ENCODE results near the gene PLA2G6. TPM values are rescaled to one million over a fixed set of nuclear protein-coding genes. Genes with fewer than 3 reads are reported as not detected.

The PLA2G6 gene
- total and polyA plus RNA-seq, 2 of the 8 experiments (the other 6 are each of a cell fraction or from before 2014, with no cell fraction given) = 13.2 to 21.0 TPM

DNA sequence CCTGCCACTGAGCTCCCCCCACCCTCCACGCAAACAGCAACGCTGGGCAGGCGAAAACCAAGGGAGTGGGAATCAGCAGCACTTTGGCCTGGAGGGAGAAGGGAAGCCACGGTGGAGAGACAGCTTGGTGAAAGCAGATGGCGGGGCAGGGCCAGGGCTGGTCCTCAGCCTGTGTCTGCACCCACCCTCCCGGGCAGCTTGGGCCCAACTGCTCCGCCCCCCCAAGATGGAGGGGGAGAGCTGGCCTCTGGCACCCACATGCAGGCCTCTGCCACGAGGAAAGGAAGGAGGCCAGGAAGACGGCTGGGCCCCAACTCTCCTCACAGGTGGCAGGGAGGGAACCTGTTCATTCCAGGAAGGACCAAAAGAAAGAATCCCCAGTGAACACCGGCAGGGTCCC lies 38.0 kb upstream of the PLA2G6 start:
- H4K20me1 ChIP-seq (replicated peaks in 1 of 2; ENCODE audit: control insufficient read depth in 1 of 2, insufficient read depth in 2 of 2, low read length in 2 of 2) = peaks cover 2 to 5% of the 10 kb centered on the region in 2 experiments
- no peaks in the 10 kb centered on the region; the same call in 1 of the 2 replicates for H3K79me1 ChIP-seq (ENCODE audit: low read depth, low read length)
- H3K4ac ChIP-seq (replicated peaks; ENCODE audit: insufficient read length, low read depth, low read length) = peak overlapping the region; percentile 64
- peaks cover 0 to 7% (median 2%) of the 10 kb centered on the region in 4 experiments; a peak in 3 of 8 replicates for H3K36me3 ChIP-seq (ENCODE audit: control insufficient read depth in 2 of 4, insufficient read depth in 4 of 4, low read length in 3 of 4)
- H3K23me2 ChIP-seq (ENCODE audit: low read depth, low read length) = no peaks in the 10 kb centered on the region
- peak overlapping the region; percentile 68 for H4K91ac ChIP-seq (replicated peaks; ENCODE audit: insufficient read length, low read length)
- ChIA-PET CTCF (ENCODE audit: partially characterized antibody) (interaction anchor here (1.2 to 2.6 kb wide), 5 partner anchors 10 to 122 kb away, joined by 4 to 24 read pairs (median 5); partner anchors contain the start of gene MAFF), POLR2A (ENCODE audit: partially characterized antibody) (interaction anchor here (0.7 to 1.6 kb wide), 3 partner anchors 23 to 76 kb away, joined by 3 read pairs; no protein-coding TSS in a partner anchor)
- FAIRE-seq (no peak), DNase-seq (ENCODE audit: low read depth in 1 of 2, low spot score in 2 of 2) (peak in 1 of 2 experiments; percentile 56)
- H3K27ac ChIP-seq (ENCODE audit: low read depth, low read length) = peak overlapping the region; percentile 64
- H3K4me2 ChIP-seq (ENCODE audit: insufficient read depth in 1 of 2, low read depth in 2 of 2, low read length in 2 of 2) = no peak overlapping the region
- no peak overlapping the region for H2BK120ac ChIP-seq (replicated peaks; ENCODE audit: low read depth, low read length)
- H2BK15ac ChIP-seq (ENCODE audit: low read length) = peak overlapping the region; percentile 55; the same call in 1 of the 2 replicates
- no peak overlapping the region for H3K9ac ChIP-seq (replicated peaks in 1 of 4; ENCODE audit: extremely low read depth in 1 of 4, low read depth in 3 of 4, low read length in 3 of 4)
- H3K79me2 ChIP-seq (ENCODE audit: control insufficient read depth in 1 of 2, insufficient read depth in 2 of 2, low read length in 2 of 2) = no peaks in the 10 kb centered on the region
- no peak for TF ChIP-seq HDAC6 (IDR thresholded peaks at IDR 0.05; ENCODE audit: low read depth, low read length)
- TF ChIP-seq NRF1 (IDR thresholded peaks at IDR 0.05; ENCODE audit: low read depth, low read length) = no peak
- WGBS, 2 experiments (ENCODE audit: extremely low coverage in 1 of 2, insufficient coverage in 1 of 2, insufficient read length in 1 of 2, insufficient replicate concordance in 2 of 2, low coverage in 1 of 2, low lambda C conversion rate in 2 of 2, missing lambda C conversion rate in 1 of 2) = 73% methylated on average over 8 of the region's 10 CpGs; no CpG with 5 or more reads in 1 of the 2 experiments
- peak overlapping the region; percentile 75; the same call in 1 of the 2 replicates for H2AK5ac ChIP-seq (ENCODE audit: low read depth, low read length)
- peaks cover 10 to 25% (median 23%) of the 10 kb centered on the region in 4 experiments for H3K4me1 ChIP-seq (replicated peaks in 1 of 4; ENCODE audit: control insufficient read depth in 3 of 4, insufficient read depth in 4 of 4, low read length in 3 of 4)
- no peak overlapping the region for H4K8ac ChIP-seq (ENCODE audit: extremely low read depth, insufficient read depth, low read length)
- no peaks in the 10 kb centered on the region for H3K9me3 ChIP-seq (ENCODE audit: insufficient read depth in 2 of 2, low read depth in 1 of 2, low read length in 1 of 2)
- H3K27me3 ChIP-seq (replicated peaks in 1 of 4; ENCODE audit: control insufficient read depth in 3 of 4, extremely low read depth in 1 of 4, insufficient read depth in 3 of 4, low read length in 3 of 4) = peaks cover 0 to under 1% (median under 1%) of the 10 kb centered on the region in 4 experiments; a peak in 2 of 7 replicates
- H4K5ac ChIP-seq (ENCODE audit: insufficient read length, low read depth, low read length) = no peak overlapping the region
- H2BK12ac ChIP-seq (ENCODE audit: low read depth, low read length) = peak overlapping the region; percentile 86
- H2BK5ac ChIP-seq (ENCODE audit: low read depth, low read length) = peak overlapping the region; percentile 77; the same call in 1 of the 2 replicates
- no peak overlapping the region; the same call in 1 of the 2 replicates for H3K18ac ChIP-seq (ENCODE audit: extremely low read depth, low read length)
- H3K23ac ChIP-seq (ENCODE audit: insufficient read length) = no peak overlapping the region
- H3K4me3 ChIP-seq (ENCODE audit: extremely low read depth in 1 of 4, insufficient read depth in 2 of 4, low read depth in 3 of 4, low read length in 4 of 4) = no peak overlapping the region
- no peak overlapping the region for H2AFZ ChIP-seq (ENCODE audit: low read length)
- H3K14ac ChIP-seq (ENCODE audit: insufficient read length) = no peak overlapping the region
- no peak overlapping the region for H2BK20ac ChIP-seq (ENCODE audit: low read length)
- no peak overlapping the region for H3K56ac ChIP-seq (replicated peaks; ENCODE audit: insufficient read length, low read depth, low read length)
